HEK293T (cell line): ENCODE measurements around the gene ESYT2.
A peak's percentile ranks its signal among the peaks of the same experiment; 100 is the strongest.

ENCODE experiments used
- CTCF ChIA-PET: fragments of 350-600 bp; formaldehyde crosslinking; extraction: SDS; loops from one replicate; lab custom pipeline; 2021; ENCODE audit warnings: antibody characterized with exemption, inconsistent platforms; lab: Yijun Ruan, JAX
- POLR2A ChIA-PET: fragments of 350-600 bp; formaldehyde crosslinking; extraction: SDS; loops from one replicate; lab custom pipeline; 2020; ENCODE audit warnings: antibody characterized with exemption, inconsistent platforms; lab: Yijun Ruan, JAX
- DNase-seq: peaks from one replicate; pipeline ENCODE4 v3.0.0; 2012; ENCODE audit warnings: mixed read lengths; ENCODE audit errors: extremely low spot score
- ARNT ChIP-seq: fragments of 450-650 bp; IDR thresholded peaks from 2 replicates; pipeline ENCODE4 v1.6.1; 2017; ENCODE audit warnings: mild to moderate bottlenecking
- BHLHE40 ChIP-seq: fragments of 450-650 bp; IDR thresholded peaks from 2 replicates; pipeline ENCODE4 v1.6.1; 2016; ENCODE audit warnings: mild to moderate bottlenecking, moderate library complexity, borderline replicate concordance
- CTBP1 ChIP-seq: fragments of 450-650 bp; IDR thresholded peaks from 2 replicates; pipeline ENCODE4 v1.6.1; 2016; ENCODE audit warnings: borderline replicate concordance
- ELF4 ChIP-seq: fragments of 450-650 bp; IDR thresholded peaks from 2 replicates; pipeline ENCODE4 v1.6.1; 2017; ENCODE audit warnings: antibody characterized with exemption
- FOXA1 ChIP-seq: fragments of 450-650 bp; IDR thresholded peaks from 2 replicates; pipeline ENCODE4 v1.6.1; 2016; ENCODE audit warnings: mild to moderate bottlenecking
- FOXK2 ChIP-seq: fragments of 450-650 bp; IDR thresholded peaks from 2 replicates; pipeline ENCODE4 v1.6.1; 2016; ENCODE audit warnings: mild to moderate bottlenecking
- FOXM1 ChIP-seq: fragments of 450-650 bp; IDR thresholded peaks from 2 replicates; pipeline ENCODE4 v1.6.1; 2017; ENCODE audit warnings: mild to moderate bottlenecking, borderline replicate concordance
- HDGF ChIP-seq: fragments of 450-650 bp; IDR thresholded peaks from 2 replicates; pipeline ENCODE4 v1.6.1; 2017; ENCODE audit warnings: antibody characterized with exemption, borderline replicate concordance
- L3MBTL2 ChIP-seq: fragments of 450-650 bp; conservative IDR thresholded peaks from 2 replicates; pipeline ENCODE4 v1.6.1; 2016; ENCODE audit warnings: mild to moderate bottlenecking
- LEF1 ChIP-seq: fragments of 450-650 bp; IDR thresholded peaks from 2 replicates; pipeline ENCODE4 v1.6.1; 2017; ENCODE audit warnings: mild to moderate bottlenecking, borderline replicate concordance
- NFRKB ChIP-seq: fragments of 450-650 bp; IDR thresholded peaks from 2 replicates; pipeline ENCODE4 v1.6.1; 2016; ENCODE audit warnings: mild to moderate bottlenecking, moderate library complexity
- SP1 ChIP-seq: fragments of 450-650 bp; IDR thresholded peaks from 2 replicates; pipeline ENCODE4 v1.6.1; 2017
- SUZ12 ChIP-seq: fragments of 450-650 bp; IDR thresholded peaks from 2 replicates; pipeline ENCODE4 v1.6.1; 2016; ENCODE audit warnings: mild to moderate bottlenecking
- TARDBP ChIP-seq: fragments of 450-650 bp; IDR thresholded peaks from 2 replicates; pipeline ENCODE4 v1.6.1; 2016
- ZNF384 ChIP-seq: fragments of 450-650 bp; IDR thresholded peaks from 2 replicates; pipeline ENCODE4 v1.6.1; 2016
- TF ChIP-seq, protein P1 (sequence below): fragments of 450-650 bp; IDR thresholded peaks from 2 replicates; pipeline ENCODE4 v1.6.1; 2016

Gene ESYT2

DNA sequence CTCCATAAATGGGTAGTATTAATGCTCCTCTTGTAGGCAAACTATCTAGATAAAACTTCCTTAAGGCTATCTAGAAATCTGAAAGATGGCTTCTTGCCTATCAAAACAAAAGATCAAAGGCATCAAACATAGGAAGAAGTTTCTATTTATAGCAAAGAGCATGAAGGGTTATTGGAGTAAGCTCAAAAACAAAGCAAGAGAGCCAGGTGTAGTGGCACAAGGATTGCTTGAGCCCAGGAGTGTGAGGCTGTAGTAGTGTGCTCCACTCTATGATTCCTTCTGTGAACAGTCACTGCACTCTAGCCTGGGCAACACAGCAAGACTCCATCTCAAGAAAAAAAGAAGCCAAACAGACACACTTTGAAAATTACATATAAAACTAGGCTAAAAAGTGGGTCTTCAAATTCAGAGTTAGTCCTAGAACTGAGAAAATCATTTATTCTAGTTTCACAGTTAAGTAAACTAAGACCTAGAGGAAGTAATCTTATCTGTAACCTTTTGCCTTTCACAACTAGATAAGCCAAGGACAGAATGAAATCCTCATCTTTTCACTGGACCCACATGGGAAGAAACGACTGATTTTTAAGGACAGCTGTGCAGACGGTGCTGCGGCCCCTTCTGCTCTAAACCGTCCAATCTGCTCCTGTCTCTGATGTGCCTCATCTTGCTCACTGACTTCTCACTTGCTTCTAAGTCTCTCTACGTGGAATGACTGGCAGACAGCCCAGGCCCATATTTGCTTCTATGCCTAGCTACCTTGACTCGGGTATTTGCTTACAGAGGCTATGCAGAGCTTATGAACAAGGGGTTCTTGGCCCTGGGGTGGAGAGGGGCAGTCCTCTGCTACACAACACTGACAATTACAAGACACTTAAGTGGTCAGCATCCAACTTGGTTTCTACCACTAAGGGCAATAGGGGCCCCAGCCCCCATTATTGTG, 50.0 kb downstream of the ESYT2 start:
- DNase-seq: no peak
- ChIA-PET CTCF (no interaction called here), POLR2A (no interaction called here)
- TF ChIP-seq LEF1 (0 out of 2 replicates have a peak, but pooled peaks have one; percentile 7), ARNT (no peak)

DNA sequence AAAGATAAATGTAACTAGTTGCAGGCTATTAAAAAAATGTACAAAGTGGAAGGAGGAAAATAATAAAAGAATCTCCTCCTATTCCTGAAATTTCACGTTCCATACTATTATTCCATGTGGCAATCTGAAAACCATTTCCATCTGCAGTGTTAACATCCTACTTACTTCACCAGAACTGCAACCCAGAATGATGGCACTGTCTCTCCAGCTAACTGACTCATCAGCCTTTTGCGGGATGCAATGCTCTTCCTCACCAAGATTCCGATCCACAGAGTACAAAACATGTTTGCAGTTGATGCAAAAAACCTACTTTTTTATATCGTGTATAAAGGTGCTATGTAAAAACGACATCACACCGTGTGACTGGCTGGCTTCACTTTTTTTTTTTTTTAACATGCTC, 50.8 kb downstream of the ESYT2 start:
- TF ChIP-seq SUZ12: no peak
- no peak for TF ChIP-seq CTBP1
- no peak for TF ChIP-seq ARNT
- TF ChIP-seq ZNF384: no peak
- no peak for TF ChIP-seq ELF4
- no peak for TF ChIP-seq FOXA1
- no peak for TF ChIP-seq HDGF
- TF ChIP-seq FOXK2: no peak
- POLR2A ChIA-PET: no interaction called here
- CTCF ChIA-PET: no interaction called here
- DNase-seq: no peak

DNA sequence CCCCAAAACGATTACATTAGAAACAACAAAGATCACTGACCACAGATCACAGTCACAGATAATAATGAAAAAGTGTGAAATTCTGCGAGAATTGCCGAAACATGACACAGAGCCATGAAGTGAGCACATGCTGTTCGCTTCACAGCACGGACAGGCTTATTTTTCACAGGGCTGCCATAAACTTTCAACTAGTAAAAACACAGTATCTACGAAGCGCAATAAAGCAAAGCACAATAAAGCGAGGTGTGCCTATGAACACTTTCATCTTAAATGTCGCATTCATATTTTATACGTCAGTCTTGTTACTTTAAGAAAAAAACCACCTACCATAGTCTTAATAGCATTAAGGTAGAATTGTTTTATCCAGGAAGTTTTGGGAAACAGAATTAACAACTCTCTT, 51.5 kb downstream of the ESYT2 start:
- POLR2A ChIA-PET: no interaction called here
- no peak for DNase-seq
- no peak for TF ChIP-seq ELF4
- TF ChIP-seq L3MBTL2: no peak
- TF ChIP-seq CTBP1: no peak
- no peak for TF ChIP-seq HDGF
- CTCF ChIA-PET: no interaction called here

DNA sequence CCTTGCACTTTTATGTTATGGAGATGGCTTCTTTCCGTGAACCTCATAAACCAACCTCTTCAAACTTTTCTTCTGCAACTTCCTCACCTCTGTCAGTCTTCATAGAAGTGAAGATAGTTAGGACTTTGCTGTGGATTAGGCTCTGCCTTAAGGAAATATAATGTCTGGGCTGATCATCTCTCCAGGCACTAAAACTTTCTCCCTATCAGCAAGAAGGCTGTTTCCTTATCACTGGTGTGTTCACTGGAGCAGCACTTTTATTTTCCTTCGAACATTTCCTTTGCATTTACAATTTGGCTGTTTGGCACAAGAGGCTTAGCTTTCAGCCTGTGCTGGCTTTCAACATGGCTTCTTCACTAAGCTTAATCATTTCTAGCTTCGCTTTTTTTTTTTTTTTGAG, 52.8 kb downstream of the ESYT2 start:
- ChIA-PET POLR2A (interaction anchor here (1.0 kb wide), 1 partner anchor 72 kb away, joined by 3 read pairs; the partner anchor contains the start of gene NCAPG2), CTCF (no interaction called here)
- no peak for DNase-seq
- no peak for TF ChIP-seq HDGF
- TF ChIP-seq SUZ12: no peak
- no peak for TF ChIP-seq FOXK2
- no peak for TF ChIP-seq LEF1
- TF ChIP-seq, protein P1, sequence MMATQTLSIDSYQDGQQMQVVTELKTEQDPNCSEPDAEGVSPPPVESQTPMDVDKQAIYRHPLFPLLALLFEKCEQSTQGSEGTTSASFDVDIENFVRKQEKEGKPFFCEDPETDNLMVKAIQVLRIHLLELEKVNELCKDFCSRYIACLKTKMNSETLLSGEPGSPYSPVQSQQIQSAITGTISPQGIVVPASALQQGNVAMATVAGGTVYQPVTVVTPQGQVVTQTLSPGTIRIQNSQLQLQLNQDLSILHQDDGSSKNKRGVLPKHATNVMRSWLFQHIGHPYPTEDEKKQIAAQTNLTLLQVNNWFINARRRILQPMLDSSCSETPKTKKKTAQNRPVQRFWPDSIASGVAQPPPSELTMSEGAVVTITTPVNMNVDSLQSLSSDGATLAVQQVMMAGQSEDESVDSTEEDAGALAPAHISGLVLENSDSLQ: no peak
- no peak for TF ChIP-seq TARDBP
- no peak for TF ChIP-seq SP1
- no peak for TF ChIP-seq NFRKB
- TF ChIP-seq L3MBTL2: no peak
- no peak for TF ChIP-seq FOXM1
- TF ChIP-seq ELF4: no peak
- no peak for TF ChIP-seq BHLHE40
- no peak for TF ChIP-seq FOXA1
- TF ChIP-seq ZNF384: no peak
- TF ChIP-seq CTBP1: no peak
- TF ChIP-seq ARNT: no peak

DNA sequence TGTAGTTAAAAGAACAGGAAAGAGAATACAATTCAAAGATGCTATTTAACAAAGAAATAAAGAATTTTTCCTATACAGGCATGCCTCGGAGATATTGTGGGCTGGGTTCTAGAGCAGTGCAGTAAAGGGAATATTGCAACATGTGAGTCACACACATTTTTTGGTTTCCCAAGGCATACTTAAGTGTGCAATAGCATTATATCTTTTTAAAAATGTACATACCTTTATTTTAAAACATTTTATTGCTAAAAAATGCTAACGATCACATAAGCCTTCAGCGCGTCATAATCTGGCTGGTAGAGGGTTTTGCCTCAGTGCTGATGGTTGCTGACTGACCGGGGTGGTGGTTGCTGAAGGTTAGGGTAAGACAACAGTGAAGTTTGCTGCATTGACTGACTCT, 54.4 kb downstream of the ESYT2 start:
- ChIA-PET CTCF (no interaction called here), POLR2A (no interaction called here)
- TF ChIP-seq ZNF384: no peak

DNA sequence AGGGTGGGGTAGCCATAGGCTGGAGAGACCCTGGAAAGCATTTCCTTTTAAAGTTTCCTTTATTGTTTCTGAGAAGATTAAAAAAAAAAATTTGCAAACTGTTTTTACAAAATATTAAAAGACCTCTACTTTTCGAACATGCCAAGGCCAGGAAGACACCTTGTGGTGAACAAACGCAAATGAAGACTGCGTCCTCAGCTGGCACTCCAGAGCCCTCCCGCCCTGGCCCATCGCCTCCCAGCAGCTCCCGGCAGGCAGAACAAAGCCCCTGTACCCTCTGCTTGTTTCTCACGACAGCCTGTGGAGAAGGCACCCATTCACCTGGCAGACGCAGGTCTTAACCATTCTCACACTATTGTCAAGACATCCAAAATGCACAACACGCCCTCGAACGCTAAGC, 56.4 kb downstream of the ESYT2 start:
- CTCF ChIA-PET: no interaction called here
- POLR2A ChIA-PET: no interaction called here
- no peak for TF ChIP-seq FOXA1
- no peak for TF ChIP-seq TARDBP
- TF ChIP-seq ARNT: no peak
- no peak for TF ChIP-seq HDGF
- no peak for TF ChIP-seq NFRKB
- no peak for TF ChIP-seq FOXM1
- TF ChIP-seq ZNF384: no peak
- no peak for TF ChIP-seq CTBP1
- TF ChIP-seq SUZ12: no peak
- TF ChIP-seq, protein P1: no peak
- no peak for DNase-seq

More for the DNA sequence above, 54.4 kb downstream of the ESYT2 start:
- no peak for DNase-seq

DNA sequence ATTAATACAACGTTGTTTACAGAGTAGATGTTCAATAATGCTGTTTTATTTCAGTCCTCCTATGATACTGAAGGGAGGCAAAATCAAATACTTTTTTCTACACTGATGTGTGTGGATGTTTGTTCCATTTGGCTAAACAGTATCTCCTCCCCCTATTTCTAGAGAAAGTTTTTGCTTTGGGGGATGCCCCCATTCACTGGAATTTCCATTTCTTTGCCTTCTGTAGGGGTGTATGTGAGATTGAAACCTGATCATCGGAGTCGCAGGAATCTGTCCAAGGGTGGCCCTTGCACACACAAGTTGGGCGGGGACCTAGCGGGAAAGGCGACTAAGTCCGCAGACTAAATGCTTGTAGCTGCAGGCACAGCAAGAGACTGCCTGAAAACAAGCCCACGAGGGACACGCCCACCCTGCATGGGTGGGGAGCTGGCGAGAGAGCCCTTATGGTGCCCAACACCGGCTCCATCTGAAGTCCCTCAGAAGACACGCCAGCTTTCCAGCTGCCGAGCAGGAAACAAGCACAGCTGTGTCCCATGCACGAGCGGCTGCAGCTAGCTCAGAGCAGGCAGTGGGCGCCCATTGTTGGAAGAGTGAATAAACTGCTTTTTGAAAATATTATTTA, 58.0 kb downstream of the ESYT2 start:
- TF ChIP-seq, protein P1: no peak
- TF ChIP-seq BHLHE40 (no peak), FOXM1 (no peak), L3MBTL2 (no peak), NFRKB (no peak), HDGF (no peak), SP1 (no peak), ZNF384 (no peak)
- DNase-seq: no peak
- POLR2A ChIA-PET: no interaction called here
- CTCF ChIA-PET: no interaction called here
